NCI-H1048 (cell line): ENCODE results near the gene SUPT7L.
A peak's percentile ranks its signal among the peaks of the same experiment; 100 is the strongest.
"Not testable (repeated sequence)": the region's sequence is repeated elsewhere in the genome, so short reads cannot be mapped to it uniquely, and the experiment has no call there.

Experiments used
- DNase-seq: peaks from one replicate; lab custom pipeline; 2025; lab: John Stamatoyannopoulos, UW

SUPT7L gene

GRCh38 chr2:27685006-27685405 lies 21.6 kb upstream of the SUPT7L start:
- DNase-seq = not testable (repeated sequence)

GRCh38 chr2:27683390-27684071 lies 20.1 kb upstream of the SUPT7L start:
- DNase-seq = peak; percentile 67

- DNase-seq = not testable (repeated sequence)
Measured at GRCh38 chr2:27682334-27682771, 18.9 kb upstream of the SUPT7L start.

- no peak for DNase-seq
Measured at GRCh38 chr2:27681841-27682240, 18.4 kb upstream of the SUPT7L start.

- DNase-seq = no peak
Measured at GRCh38 chr2:27680571-27680970, 17.2 kb upstream of the SUPT7L start.

GRCh38 chr2:27672723-27673486 lies 9.5 kb upstream of the SUPT7L start:
- DNase-seq = no peak

- no peak for DNase-seq
Measured at GRCh38 chr2:27671235-27671634, 7.8 kb upstream of the SUPT7L start.

- DNase-seq = no peak
Measured at GRCh38 chr2:27667446-27667845, 4.0 kb upstream of the SUPT7L start.

- no peak for DNase-seq
Measured at GRCh38 chr2:27664622-27665363, 1.4 kb upstream of the SUPT7L start.

GRCh38 chr2:27664154-27664574 lies 750 bp upstream of the SUPT7L start:
- DNase-seq = no peak

GRCh38 chr2:27661371-27661770 lies 2.0 kb downstream of the SUPT7L start:
- no peak for DNase-seq

- DNase-seq = no peak
Measured at GRCh38 chr2:27655155-27655951, 8.1 kb downstream of the SUPT7L start.

- no peak for DNase-seq
Measured at GRCh38 chr2:27653397-27653796, 10.0 kb downstream of the SUPT7L start.

- DNase-seq = no peak
Measured at GRCh38 chr2:27652790-27653189, 10.6 kb downstream of the SUPT7L start.

- DNase-seq = no peak
Measured at GRCh38 chr2:27652341-27652740, 11.1 kb downstream of the SUPT7L start.

- DNase-seq = no peak
Measured at GRCh38 chr2:27651056-27651455, 12.4 kb downstream of the SUPT7L start.

GRCh38 chr2:27647737-27648136 lies 15.7 kb downstream of the SUPT7L start:
- no peak for DNase-seq

GRCh38 chr2:27647289-27647688 lies 16.1 kb downstream of the SUPT7L start:
- DNase-seq = no peak

GRCh38 chr2:27645197-27645596 lies 18.2 kb downstream of the SUPT7L start:
- DNase-seq = no peak

GRCh38 chr2:27640722-27641245 lies 22.6 kb downstream of the SUPT7L start:
- no peak for DNase-seq

GRCh38 chr2:27638709-27639108 lies 24.7 kb downstream of the SUPT7L start:
- DNase-seq = no peak
